ENCODE measurements around the gene PPP1R3F.

- no peak for TF ChIP-seq FOXP2 (optimal IDR thresholded peaks at IDR 0.05; ENCODE audit: control extremely low read depth, extremely low read length, insufficient read depth)
- no peak for TF ChIP-seq POLR2AphosphoS5 (IDR thresholded peaks at IDR 0.05; ENCODE audit: borderline replicate concordance, low read depth, low read length)
- no peak for TF ChIP-seq EZH2 (IDR thresholded peaks at IDR 0.05)
Observed at GRCh38 chrX:49221868-49222267, 47.7 kb upstream of the PPP1R3F start.

Data from SK-N-MC (cell line).